Measurements from ENCODE around the gene SERF2.
"Not testable (repeated sequence)": the region's sequence is repeated elsewhere in the genome, so short reads cannot be mapped to it uniquely, and the experiment has no call there.

Gene SERF2

DNA sequence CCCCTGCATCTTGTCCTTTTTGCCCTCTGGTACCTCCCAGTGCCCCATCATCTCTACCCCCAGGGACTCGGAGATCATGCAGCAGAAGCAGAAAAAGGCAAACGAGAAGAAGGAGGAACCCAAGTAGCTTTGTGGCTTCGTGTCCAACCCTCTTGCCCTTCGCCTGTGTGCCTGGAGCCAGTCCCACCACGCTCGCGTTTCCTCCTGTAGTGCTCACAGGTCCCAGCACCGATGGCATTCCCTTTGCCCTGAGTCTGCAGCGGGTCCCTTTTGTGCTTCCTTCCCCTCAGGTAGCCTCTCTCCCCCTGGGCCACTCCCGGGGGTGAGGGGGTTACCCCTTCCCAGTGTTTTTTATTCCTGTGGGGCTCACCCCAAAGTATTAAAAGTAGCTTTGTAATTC, 1.5 kb downstream of the SERF2 start:
- no peak for DNase-seq (ENCODE audit: low read depth in 2 of 2)

DNA sequence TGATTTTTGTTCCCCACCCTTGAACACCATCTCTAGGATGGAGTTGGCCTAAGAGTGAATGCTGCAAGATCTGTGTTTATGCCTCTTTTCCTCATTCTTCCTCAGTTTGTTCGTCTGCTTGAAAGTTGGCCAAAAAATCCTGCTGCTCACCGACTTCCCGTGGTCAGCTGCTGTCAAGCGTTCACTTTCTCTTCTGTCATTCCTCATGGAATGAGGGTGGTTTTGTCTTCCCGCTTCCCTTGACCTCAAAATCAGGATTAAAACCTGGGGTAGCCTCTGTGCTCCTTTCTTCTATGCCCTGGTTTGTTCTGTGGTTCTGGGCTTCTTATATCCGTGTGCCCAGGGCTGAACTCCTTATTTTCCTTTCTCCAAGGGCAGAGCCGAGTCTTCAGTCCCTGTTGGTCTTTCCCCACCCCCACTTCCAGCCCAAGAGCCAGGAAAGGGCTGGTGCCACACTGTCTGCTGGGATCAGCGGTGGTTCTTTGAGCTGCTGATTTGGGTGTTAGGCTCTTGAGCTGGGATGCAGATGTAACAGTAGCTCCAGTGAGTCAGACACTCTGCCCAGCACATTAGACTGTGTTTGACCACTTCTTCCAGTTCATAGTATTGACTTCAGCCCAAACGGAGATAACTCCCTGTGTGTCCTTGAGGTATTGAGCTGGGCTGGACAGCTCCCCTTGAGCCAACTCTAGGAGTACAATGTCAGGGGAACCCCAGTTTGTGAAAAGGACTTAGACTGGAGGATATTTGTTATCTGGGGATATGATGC, 2.3 kb downstream of the SERF2 start:
- no peak for DNase-seq (ENCODE audit: low read depth in 2 of 2)

GRCh38 chr15:43795197-43795596, 3.1 kb downstream of the SERF2 start:
- DNase-seq (ENCODE audit: low read depth in 2 of 2) = no peak

DNA sequence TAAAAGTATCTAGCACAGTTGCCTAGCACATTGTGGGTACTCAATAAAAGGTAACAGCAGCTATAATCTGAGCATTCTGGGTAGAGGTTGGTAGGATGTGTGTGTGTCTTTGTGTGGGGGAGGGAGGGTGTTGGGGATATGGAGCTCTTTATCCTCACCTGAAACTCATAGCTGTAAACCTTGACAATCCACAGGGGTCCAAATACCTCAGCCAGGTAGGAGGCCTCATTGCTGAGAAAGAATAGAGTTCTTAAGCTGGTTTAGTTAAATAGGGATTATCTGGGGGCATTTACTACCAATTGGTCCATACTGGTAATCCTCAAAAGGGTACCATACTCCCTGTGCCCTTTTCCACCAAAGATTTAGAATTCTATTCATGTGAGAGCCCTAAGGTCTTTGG, 3.9 kb downstream of the SERF2 start:
- no peak for DNase-seq (ENCODE audit: low read depth in 2 of 2)

- no peak for DNase-seq (ENCODE audit: low read depth in 2 of 2)
These were observed 4.4 kb downstream of the SERF2 start for GRCh38 chr15:43796566-43796965.

DNA sequence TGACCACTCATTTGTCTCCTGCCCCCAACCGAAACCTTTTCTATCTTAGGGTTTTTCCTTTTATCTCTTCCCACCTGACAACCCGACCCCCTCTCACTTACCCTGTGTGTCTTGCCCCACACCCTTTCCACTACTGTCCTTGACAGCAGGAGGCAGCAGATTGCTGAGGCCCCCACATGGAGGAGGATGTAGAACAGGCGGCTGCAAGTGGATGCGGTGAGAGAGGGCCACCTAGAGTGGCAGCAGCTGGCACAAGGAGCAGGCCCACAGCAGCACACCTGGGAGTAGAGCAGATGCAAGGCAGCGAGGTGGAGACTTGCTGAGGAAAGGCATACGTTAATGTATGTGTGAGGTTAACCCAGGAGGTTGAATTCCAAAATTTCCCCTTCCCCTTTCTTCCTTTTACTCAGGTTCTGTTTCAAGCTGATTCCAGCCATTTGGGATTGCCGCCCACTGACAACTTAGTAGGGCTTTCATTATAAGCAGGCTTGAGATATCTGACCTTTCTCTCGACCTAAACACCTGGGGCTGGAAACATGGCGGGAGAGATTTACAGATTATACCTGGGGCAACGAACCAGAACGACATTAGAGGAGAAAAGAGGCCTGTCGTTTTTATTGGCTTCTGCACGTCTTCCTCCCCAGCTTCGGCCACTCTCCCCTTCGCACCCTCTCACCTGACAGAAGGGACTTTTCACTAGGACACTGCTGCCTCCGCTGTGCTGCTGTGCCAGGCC, 7.3 kb downstream of the SERF2 start:
- no peak for DNase-seq (ENCODE audit: low read depth in 2 of 2)

DNA sequence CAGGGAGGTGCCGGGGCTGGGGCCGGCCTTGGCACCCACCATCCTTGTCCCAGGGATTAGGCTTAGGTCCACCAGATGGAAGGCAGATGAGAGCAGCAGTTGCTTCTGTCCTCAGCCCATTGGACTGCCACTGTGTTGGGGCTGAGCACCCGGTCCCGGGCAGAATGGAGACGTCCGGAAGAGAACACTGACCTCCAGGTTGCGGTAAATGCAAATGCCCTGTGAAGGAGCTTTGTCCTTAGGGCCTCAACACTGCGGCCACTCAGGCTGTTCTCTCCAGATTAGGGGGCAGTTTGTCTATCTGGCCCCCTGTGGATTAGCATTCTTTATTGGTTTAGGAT, 7.8 kb downstream of the SERF2 start, which contains the start of gene SERINC4:
TSS of gene SERINC4 (minus strand) at position 276 of the 341 bp plus-strand sequence. CDS start at position 42, 234 bp downstream.
- DNase-seq (ENCODE audit: low read depth in 2 of 2) = no peak

DNA sequence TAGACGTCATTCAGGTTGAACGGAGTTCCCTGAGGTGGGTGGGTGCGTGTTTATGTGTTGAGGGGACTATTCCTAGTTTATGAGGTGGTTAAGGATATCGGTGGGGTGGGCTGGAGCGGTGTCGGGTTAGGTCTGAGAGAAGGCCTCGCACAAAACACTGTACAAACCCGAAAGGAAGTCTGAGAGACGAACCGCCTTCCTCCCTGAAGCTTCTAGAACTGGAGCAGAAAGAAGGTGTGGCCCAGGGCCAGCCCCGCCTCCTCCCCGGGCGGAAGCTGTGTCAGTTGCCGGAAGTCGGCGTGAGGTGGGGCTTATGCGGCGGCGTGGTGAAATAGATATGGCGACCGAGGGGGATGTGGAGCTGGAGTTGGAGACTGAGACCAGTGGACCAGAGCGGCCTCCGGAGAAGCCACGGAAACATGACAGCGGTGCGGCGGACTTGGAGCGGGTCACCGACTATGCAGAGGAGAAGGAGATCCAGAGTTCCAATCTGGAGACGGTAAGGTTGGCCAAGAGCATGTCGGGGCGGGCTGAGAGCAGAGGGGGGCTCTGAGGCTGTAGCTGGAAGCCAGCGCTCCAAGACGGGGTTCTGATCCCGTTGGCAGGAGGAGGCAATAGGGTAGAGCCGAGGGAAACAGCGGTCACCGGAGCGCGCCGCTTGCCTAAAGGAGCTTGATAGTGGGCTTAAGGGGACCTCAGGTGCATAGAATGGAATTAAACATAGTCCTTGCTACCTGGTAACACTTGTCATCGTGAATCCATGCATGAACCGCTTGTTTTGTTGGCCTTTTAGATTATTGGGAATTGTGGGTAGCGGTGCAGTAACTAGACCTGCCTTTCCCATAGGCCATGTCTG, 8.4 kb downstream of the SERF2 start, which contains the start of gene HYPK:
TSS of gene HYPK (plus strand) at position 314 of the 856 bp plus-strand sequence. CDS start at position 338, 24 bp downstream.
- DNase-seq (ENCODE audit: low read depth in 2 of 2) = peak; percentile 80 to 84

DNA sequence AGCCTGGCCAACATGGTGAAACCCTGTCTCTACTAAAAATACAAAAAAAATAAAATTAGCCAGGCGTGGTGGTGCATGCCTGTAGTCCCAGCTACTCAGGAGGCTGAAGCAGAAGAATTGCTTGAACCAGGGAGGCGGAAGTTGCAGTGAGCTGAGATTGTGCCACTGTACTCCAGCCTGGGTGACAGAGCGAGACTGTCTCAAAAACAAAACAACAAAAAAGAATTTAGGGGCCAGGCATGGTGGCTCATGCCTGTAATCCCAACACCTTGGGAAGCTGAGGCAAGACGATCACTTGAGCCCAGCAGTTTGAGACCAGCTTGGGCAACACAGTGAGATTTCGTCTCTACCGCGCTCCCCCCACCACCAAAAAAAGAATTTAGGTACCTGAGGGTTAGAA, 10.6 kb downstream of the SERF2 start:
- not testable (repeated sequence) for DNase-seq (ENCODE audit: low read depth in 2 of 2)

- no peak for DNase-seq (ENCODE audit: low read depth in 2 of 2)
These were observed 16.4 kb downstream of the SERF2 start for GRCh38 chr15:43808435-43808950.

- no peak for DNase-seq (ENCODE audit: low read depth in 2 of 2)
These were observed 17.0 kb downstream of the SERF2 start for GRCh38 chr15:43808960-43809678.

- not testable (repeated sequence) for DNase-seq (ENCODE audit: low read depth in 2 of 2)
These were observed 22.9 kb downstream of the SERF2 start for GRCh38 chr15:43815064-43815463.

GRCh38 chr15:43821505-43821904, 29.4 kb downstream of the SERF2 start:
- no peak for DNase-seq (ENCODE audit: low read depth in 2 of 2)

DNA sequence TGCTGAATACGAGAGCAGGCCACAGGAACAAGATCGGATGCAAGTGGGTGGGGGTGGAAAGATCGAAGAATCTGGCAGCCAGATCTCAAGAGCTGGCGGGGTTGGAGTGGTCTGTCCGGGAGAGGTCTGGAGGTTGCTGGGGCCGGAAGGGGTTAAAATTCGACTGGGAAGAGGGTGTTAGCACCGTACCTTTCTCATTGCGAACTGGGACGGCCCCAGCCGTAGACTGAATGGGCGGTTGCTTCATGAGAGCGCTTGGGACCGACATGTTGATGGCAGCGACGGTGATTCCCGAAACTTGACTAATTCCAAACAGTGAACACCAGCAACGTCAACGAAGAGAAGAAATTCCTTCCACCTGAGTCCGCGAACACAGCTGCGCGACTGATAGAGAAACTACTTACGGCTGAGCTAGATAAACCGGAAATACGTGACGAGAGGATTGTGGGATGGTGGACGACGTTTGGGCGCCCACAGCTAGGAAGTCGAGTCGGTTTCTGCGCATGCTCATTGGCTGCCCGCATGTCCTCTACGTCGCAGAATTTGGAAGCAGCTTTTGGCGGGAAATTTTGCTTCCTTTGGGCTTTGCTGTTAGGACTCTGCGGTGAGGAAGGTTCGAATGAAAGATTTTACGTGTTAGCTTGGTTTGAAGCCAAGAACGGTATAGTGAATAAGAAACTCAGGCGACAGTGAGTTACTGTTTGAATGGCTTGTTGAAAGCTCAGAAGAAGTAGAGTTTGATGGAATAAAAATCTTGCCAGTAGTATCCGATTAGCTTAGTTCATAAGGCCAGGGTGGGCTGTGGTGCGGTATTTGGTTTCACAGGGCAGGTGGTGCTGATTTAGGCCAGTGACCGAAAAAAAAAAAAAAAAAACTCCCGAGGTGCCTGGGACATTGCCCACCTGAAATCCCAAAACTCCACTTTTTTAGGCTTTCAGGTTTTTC, 32.5 kb downstream of the SERF2 start, which contains the start of gene MFAP1:
TSS of gene MFAP1 (minus strand) at position 389 of the 945 bp plus-strand sequence. CDS start at position 268, 121 bp downstream.
- peak; percentile 78 to 90 for DNase-seq (ENCODE audit: low read depth in 2 of 2)

GRCh38 chr15:43825305-43825704, 33.2 kb downstream of the SERF2 start:
- DNase-seq (ENCODE audit: low read depth in 2 of 2) = not testable (repeated sequence)

DNA sequence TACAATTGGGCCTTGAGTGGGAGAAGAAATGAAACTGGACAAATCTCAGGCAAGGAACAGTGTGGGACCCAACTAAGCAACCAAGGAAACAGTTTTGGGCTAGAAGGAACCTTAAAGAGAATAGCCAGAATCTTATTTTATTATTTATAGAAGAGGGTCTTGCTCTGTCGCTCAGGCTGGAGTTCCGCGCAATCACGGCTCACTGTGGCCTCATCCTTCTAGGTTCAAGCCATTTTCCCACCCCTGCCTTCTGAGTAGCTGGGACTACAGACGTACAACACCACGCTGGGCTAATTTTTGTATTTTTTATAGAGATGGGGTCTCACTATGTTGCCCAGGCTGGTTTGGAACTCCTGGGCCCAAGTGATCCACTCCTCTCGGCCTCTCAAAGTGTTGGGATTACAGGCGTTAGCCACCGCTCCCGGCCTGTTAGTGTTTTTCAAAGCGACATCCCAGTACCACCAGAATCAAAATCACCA, 33.9 kb downstream of the SERF2 start:
- no peak for DNase-seq (ENCODE audit: low read depth in 2 of 2)

DNA sequence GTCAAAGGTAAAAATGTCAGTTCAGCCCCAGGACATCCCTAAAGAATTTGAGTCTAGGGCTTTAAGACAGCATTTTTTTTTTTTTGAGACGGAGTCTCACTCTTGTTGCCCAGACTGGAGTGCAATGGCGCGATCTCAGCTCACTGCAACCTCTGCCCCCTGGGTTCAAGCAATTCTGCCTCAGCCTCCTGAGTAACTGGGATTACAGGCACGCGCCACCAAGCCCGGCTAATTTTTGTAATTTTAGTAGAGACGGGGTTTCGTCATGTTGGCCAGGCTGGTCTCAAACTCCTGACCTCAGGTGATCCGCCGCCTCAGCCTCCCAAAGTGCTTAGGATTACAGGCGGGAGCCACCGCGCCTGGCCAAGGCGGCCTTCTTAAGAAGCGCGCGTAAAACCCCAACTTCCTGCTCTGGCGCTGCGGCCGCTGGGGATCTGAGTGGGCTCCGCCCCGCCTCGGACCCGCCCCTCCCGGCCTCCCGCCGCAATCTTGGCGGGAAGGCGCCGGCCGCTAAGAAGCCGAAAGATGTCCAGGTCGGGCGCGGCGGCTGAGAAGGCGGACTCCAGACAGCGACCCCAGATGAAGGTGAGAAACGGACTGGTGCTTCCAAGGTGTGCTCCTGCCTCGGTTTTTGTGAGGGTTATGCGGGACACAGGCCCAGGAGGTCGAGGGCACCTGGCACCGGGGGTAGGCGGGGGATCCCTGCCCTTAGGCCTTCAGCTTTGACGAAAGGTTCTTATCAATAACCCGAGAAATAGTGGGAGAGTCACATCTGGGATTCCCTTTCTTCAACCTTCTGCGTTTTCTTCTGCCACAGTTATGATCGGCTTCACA, 34.6 kb downstream of the SERF2 start, which contains the start of gene WDR76:
TSS of gene WDR76 (plus strand) at position 495 of the 834 bp plus-strand sequence. CDS start at position 526, 31 bp downstream.
- peak; percentile 45 to 49 for DNase-seq (ENCODE audit: low read depth in 2 of 2)

DNA sequence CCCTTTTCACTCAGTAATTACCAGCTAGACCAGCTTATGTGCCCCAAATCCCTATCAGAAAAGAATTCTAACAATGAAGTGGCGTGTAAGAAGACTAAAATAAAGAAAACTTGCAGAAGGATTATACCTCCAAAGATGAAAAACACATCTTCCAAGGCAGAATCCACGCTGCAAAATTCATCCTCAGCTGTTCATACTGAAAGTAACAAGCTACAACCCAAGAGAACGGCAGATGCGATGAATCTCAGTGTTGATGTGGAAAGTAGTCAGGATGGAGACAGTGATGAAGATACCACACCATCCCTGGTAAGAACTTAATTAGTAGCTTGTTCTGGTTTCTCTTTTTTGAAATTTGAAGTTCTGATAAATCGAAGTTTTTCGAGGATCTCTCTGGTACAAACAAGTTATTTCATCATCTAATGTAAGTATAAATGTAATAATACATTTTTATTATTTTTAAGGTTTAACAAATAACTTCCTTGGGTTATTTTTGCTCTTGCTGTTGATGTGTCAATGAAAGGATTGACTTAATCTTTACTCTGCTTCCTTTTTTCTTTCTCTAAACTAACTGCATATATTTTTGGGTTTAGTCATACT, 36.0 kb downstream of the SERF2 start:
- no peak for DNase-seq (ENCODE audit: low read depth in 2 of 2)
